ENCODE measurements around the gene GRIFIN.
A peak's percentile ranks its signal among the peaks of the same experiment; 100 is the strongest.

Gene GRIFIN
- 0 to 0.77 (median 0) reads per million in 17 experiments for total RNA-seq

- no peak for DNase-seq
These were observed at the start of gene GRIFIN for GRCh38 chr7:2476298-2476697. GRIFIN (minus strand) TSS chr7:2476398; CDS start chr7:2476383, 15 bp downstream.

GRCh38 chr7:2524808-2525657, 48.8 kb upstream of the GRIFIN start:
- peak in 1 of 4 experiments; percentile 30 for DNase-seq

GRCh38 chr7:2523941-2524807, 48.0 kb upstream of the GRIFIN start:
- peak; percentile 63 to 80 (median 75) for DNase-seq

GRCh38 chr7:2523461-2523936, 47.3 kb upstream of the GRIFIN start:
- DNase-seq, result peak in 3 of 4 experiments; percentile 27 to 63 (median 61)

- DNase-seq, result peak in 2 of 4 experiments; percentile 28 to 42
These were observed 46.7 kb upstream of the GRIFIN start for GRCh38 chr7:2522780-2523433.

- peak; percentile 72 to 85 (median 82) for DNase-seq
These were observed 45.9 kb upstream of the GRIFIN start for GRCh38 chr7:2521952-2522591.

- DNase-seq, result peak in 1 of 4 experiments; percentile 27
These were observed 45.1 kb upstream of the GRIFIN start for GRCh38 chr7:2521341-2521745.

- DNase-seq, result peak in 3 of 4 experiments; percentile 43 to 52 (median 43)
These were observed 44.6 kb upstream of the GRIFIN start for GRCh38 chr7:2520761-2521290.

GRCh38 chr7:2520131-2520760, 44.0 kb upstream of the GRIFIN start:
- DNase-seq, result peak; percentile 55 to 79 (median 70)

- DNase-seq, result peak; percentile 94 to 99 (median 97)
These were observed 43.1 kb upstream of the GRIFIN start, which contains the start of gene LFNG for GRCh38 chr7:2519119-2519930. LFNG (plus strand) TSS chr7:2519774; CDS start chr7:2519862, 88 bp downstream.

GRCh38 chr7:2518737-2519118, 42.5 kb upstream of the GRIFIN start:
- DNase-seq, result peak in 1 of 4 experiments; percentile 53

GRCh38 chr7:2517678-2518507, 41.7 kb upstream of the GRIFIN start:
- DNase-seq, result no peak

- peak in 1 of 4 experiments; percentile 33 for DNase-seq
These were observed 40.8 kb upstream of the GRIFIN start for GRCh38 chr7:2517026-2517425.

- DNase-seq, result no peak
These were observed 40.0 kb upstream of the GRIFIN start for GRCh38 chr7:2516194-2516555.

GRCh38 chr7:2515424-2516193, 39.4 kb upstream of the GRIFIN start:
- DNase-seq, result no peak

GRCh38 chr7:2514473-2515423, 38.5 kb upstream of the GRIFIN start:
- DNase-seq, result no peak

GRCh38 chr7:2513702-2514101, 37.5 kb upstream of the GRIFIN start:
- DNase-seq, result no peak

All from suppressor macrophage (primary cell).